CD8-positive, alpha-beta memory T cell (primary cell): ENCODE measurements around the gene NCS1. TPM values are rescaled to one million over a fixed set of nuclear protein-coding genes. Genes with fewer than 3 reads are reported as not detected.
A peak's percentile ranks its signal among the peaks of the same experiment; 100 is the strongest.

ENCODE experiments used
- CTCF ChIA-PET: fragments of 350-600 bp; sonication (Branson Sonifier 250); formaldehyde crosslinking; loops from one replicate; lab custom pipeline; 2021; ENCODE audit warnings: antibody characterized with exemption; lab: Charles Lee
- POLR2A ChIA-PET: fragments of 350-600 bp; sonication (Branson Sonifier 250); formaldehyde crosslinking; loops from one replicate; lab custom pipeline; 2021; ENCODE audit warnings: antibody characterized with exemption; lab: Charles Lee
- DNase-seq, 5 donors: peaks; one replicate each; pipeline versions ENCODE4 v3.0.0 to v3.0.0-alpha.2; 2020 to 2022; ENCODE audit warnings: mixed read lengths in 1 of 5
- H3K27ac ChIP-seq: one replicate; pipeline ENCODE4 v1.7.0; 2013; ENCODE audit warnings: low read depth, mild to moderate bottlenecking, low read length, moderate library complexity
- H3K27me3 ChIP-seq: 2 replicates; pipeline ENCODE4 v1.7.0; 2013; ENCODE audit warnings: low read length, mild to moderate bottlenecking; ENCODE audit not compliant: insufficient read depth, poor library complexity, severe bottlenecking
- H3K36me3 ChIP-seq: 2 replicates; pipeline ENCODE4 v1.7.0; 2013; ENCODE audit warnings: mild to moderate bottlenecking, low read length, moderate library complexity; ENCODE audit not compliant: insufficient read depth
- H3K4me1 ChIP-seq: 2 replicates; pipeline ENCODE4 v1.7.0; 2013; ENCODE audit warnings: mild to moderate bottlenecking, low read length, moderate library complexity; ENCODE audit not compliant: insufficient read depth
- H3K4me3 ChIP-seq: 2 replicates; pipeline ENCODE4 v1.7.0; 2013; ENCODE audit warnings: mild to moderate bottlenecking, low read length
- H3K9me3 ChIP-seq: 2 replicates; pipeline ENCODE4 v1.7.0; 2013; ENCODE audit warnings: mild to moderate bottlenecking, low read length
- H3K27ac Mint-ChIP-seq, 8 donors: one replicate each; pipeline ENCODE4 v1.8.0; 2020 to 2021; ENCODE audit warnings: mixed read lengths in 8 of 8, mild to moderate bottlenecking in 6 of 8, inconsistent platforms in 3 of 8, moderate library complexity in 3 of 8
- H3K27me3 Mint-ChIP-seq, 2 donors: one replicate each; pipeline ENCODE4 v1.8.0; 2020 to 2021; ENCODE audit warnings: mixed read lengths in 2 of 2, mild to moderate bottlenecking in 1 of 2, moderate library complexity in 1 of 2
- H3K36me3 Mint-ChIP-seq, 3 donors: one replicate each; pipeline ENCODE4 v1.8.0; 2020 to 2021; ENCODE audit warnings: mixed read lengths in 3 of 3, inconsistent platforms in 1 of 3, mild to moderate bottlenecking in 1 of 3
- H3K4me1 Mint-ChIP-seq, 3 donors: one replicate each; pipeline ENCODE4 v1.8.0; 2020 to 2021; ENCODE audit warnings: mixed read lengths in 3 of 3, inconsistent platforms in 1 of 3, mild to moderate bottlenecking in 1 of 3
- H3K4me3 Mint-ChIP-seq, 7 donors: one replicate each; pipeline ENCODE4 v1.8.0; 2020 to 2021; ENCODE audit warnings: mixed read lengths in 7 of 7, mild to moderate bottlenecking in 6 of 7, moderate library complexity in 4 of 7, inconsistent platforms in 2 of 7
- H3K9me3 Mint-ChIP-seq, 5 donors: one replicate each; pipeline ENCODE4 v1.8.0; 2020 to 2022; ENCODE audit warnings: mixed read lengths in 5 of 5, mild to moderate bottlenecking in 3 of 5, moderate library complexity in 2 of 5, inconsistent platforms in 1 of 5
- polyA plus RNA-seq: library from polyadenylated mRNA; unstranded; fragments of 300-500 nt; fragmentation: Illumina TruSeq; gene quantifications from one replicate; pipeline ENCODE4 v1.2.3, GENCODE V29; 2021
- total RNA-seq, 2 experiments: library from RNA; stranded (reverse); gene quantifications; one replicate each; pipeline ENCODE4 v1.2.3, GENCODE V29; 2021

The NCS1 gene
- total and polyA plus RNA-seq, 3 experiments from 2014 or later = 0.54 to 24.3 (median 23.6) TPM

DNA sequence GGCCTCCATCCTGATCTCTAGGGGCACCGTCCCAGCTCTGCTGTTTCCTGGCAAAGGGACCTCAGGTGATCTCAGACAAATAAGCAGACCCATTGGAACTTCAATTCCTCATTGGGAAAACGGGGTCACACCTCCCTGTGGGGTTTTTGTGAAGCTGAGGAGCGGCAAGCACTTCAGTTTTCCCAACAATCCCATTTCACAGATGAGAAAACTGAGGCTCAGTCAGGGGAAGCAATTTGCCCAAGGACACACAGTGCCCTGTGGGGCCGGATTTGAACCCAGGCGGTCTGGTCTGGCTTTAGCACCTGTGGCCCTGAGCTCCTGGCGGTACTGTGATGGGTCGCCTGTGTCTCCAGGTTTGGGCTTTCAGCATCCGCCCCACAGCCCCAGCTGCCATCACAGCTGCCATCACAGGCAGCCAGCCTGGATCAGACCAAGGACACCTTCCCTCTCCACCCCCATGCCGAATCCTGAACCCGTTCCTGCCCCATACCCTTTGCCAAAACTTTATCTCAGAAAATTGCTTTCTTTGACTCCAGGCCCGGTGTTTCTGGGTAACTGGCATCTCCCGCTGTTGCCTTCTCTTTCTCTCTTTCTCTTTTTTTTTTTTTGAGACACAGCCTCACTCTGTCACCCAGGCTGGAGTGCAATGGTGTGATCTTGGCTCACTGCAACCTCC, 26.4 kb downstream of the NCS1 start:
- Mint-ChIP-seq H3K9me3 (no peaks in the 10 kb centered on the region), H3K27me3 (peaks cover 0 to 3% of the 10 kb centered on the region in 2 donors), H3K27ac (peak overlapping the region in 2 of 8 donors; percentile 36 to 92), H3K36me3 (no peaks in the 10 kb centered on the region), H3K4me3 (no peak overlapping the region), H3K4me1 (peaks cover 0 to 1% (median 0%) of the 10 kb centered on the region in 3 donors)
- CTCF ChIA-PET = no interaction called here
- POLR2A ChIA-PET = no interaction called here
- H3K27me3 ChIP-seq = no peaks in the 10 kb centered on the region
- H3K27ac ChIP-seq = no peak overlapping the region
- H3K36me3 ChIP-seq = no peaks in the 10 kb centered on the region
- H3K4me1 ChIP-seq = no peaks in the 10 kb centered on the region
- no peak for DNase-seq
- no peaks in the 10 kb centered on the region for H3K9me3 ChIP-seq
- no peak overlapping the region for H3K4me3 ChIP-seq

DNA sequence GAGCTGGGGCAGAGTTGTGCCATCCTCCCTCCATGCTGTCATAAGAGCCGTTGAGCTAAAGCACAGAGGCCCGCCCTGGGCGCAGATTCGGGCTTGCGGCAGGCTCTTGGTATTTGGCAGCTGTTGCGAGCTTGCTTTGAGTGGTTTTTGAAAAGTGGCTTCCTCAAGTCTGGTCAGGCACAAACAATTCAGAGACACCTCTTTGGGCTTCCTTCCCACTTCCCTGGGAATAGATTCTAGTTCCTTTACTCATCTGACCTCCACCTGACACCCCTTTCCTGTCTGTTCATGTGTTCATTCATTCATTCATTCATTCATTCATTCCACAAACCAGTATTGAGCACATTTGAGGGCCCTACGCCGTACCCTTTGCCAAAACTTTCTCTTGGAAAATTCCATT, 27.4 kb downstream of the NCS1 start:
- Histone ChIP-seq H3K27ac (no peak overlapping the region), H3K9me3 (no peaks in the 10 kb centered on the region), H3K4me3 (no peak overlapping the region), H3K4me1 (no peaks in the 10 kb centered on the region), H3K36me3 (no peaks in the 10 kb centered on the region), H3K27me3 (no peaks in the 10 kb centered on the region)
- no peak for DNase-seq
- POLR2A ChIA-PET = no interaction called here
- Mint-ChIP-seq H3K4me1 (no peaks in the 10 kb centered on the region), H3K27ac (peak overlapping the region in 3 of 8 donors; percentile 43 to 55 (median 54)), H3K9me3 (no peaks in the 10 kb centered on the region), H3K27me3 (peaks cover 0 to 3% of the 10 kb centered on the region in 2 donors), H3K36me3 (no peaks in the 10 kb centered on the region), H3K4me3 (no peak overlapping the region)
- CTCF ChIA-PET = no interaction called here

DNA sequence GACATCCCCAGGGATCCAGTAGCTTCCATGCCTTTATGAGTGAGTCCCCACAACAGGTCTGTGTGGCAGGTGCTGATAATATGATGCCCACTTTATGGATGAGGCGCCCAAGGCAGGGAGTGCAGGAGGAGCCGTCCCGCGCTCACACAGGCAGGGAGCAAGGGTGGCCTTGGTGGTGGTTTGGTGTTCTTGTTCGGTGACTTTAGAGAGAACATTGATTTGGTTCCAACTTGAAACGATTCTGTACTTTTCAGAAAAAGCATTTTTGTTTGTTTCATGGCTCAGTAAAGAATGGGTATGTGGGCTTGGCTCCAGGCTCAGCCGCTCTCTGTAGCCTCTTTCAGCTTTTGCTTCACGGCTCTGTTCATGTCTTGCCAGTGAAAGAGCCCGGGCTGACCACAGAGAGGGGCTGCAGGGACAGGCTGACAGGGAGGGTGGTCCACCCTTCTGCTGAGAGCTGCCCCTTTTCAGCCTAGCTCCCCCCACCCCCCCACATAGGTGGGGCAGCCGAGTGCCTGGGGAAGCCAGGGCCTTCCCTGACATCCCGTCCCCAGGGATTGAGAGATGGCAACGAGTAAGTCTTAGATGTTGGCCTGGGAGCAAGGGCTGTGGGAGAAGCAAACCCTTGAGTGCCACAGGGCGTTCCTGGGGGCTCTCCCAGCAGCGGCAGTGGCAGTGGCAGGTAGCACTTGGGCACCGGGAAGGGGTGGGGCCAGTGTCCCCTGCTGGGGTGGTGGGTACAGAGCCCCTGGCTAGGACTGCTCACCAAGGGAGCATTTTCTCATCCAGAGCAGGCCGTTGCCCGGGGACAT, 28.0 kb downstream of the NCS1 start:
- Histone ChIP-seq H3K4me1 (no peaks in the 10 kb centered on the region), H3K9me3 (no peaks in the 10 kb centered on the region), H3K27me3 (no peaks in the 10 kb centered on the region), H3K36me3 (no peaks in the 10 kb centered on the region), H3K4me3 (no peak overlapping the region), H3K27ac (no peak overlapping the region)
- Mint-ChIP-seq H3K9me3 (no peaks in the 10 kb centered on the region), H3K27me3 (peaks cover 0 to 3% of the 10 kb centered on the region in 2 donors), H3K36me3 (no peaks in the 10 kb centered on the region), H3K4me1 (no peaks in the 10 kb centered on the region), H3K4me3 (no peak overlapping the region), H3K27ac (peak overlapping the region in 2 of 8 donors; percentile 54 to 55)
- CTCF ChIA-PET = no interaction called here
- POLR2A ChIA-PET = no interaction called here
- DNase-seq = no peak

DNA sequence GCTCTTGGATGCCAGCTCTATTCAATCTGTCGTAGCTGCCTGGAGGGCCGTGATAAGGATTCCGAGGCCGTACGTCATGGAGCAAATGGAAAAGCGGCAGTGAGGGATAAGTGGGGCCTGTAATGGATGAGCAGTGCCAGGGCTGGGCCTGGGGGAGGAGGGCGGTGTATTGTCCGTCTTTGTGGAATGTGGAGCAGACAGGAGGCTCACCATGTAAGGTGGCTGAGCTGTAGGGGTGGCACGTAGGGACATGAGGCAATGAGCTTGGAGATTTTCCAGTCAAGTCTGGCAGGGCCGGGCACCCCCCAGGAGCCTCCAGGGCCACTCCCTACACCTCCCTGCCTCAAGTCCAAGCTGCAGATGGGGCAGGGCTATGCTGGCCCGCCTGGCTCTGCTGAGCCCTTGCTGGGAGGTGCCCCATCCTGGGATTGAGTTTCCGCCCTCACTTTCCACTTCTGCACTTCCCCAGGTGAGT, 29.2 kb downstream of the NCS1 start:
- H3K4me3 ChIP-seq = no peak overlapping the region
- Mint-ChIP-seq H3K9me3 (no peaks in the 10 kb centered on the region), H3K4me3 (no peak overlapping the region), H3K27me3 (peaks cover 0 to 3% of the 10 kb centered on the region in 2 donors), H3K4me1 (no peaks in the 10 kb centered on the region), H3K27ac (peak overlapping the region in 2 of 8 donors; percentile 76 to 93), H3K36me3 (no peaks in the 10 kb centered on the region)
- ChIA-PET CTCF (no interaction called here), POLR2A (no interaction called here)
- H3K27ac ChIP-seq = no peak overlapping the region
- H3K27me3 ChIP-seq = no peaks in the 10 kb centered on the region
- H3K4me1 ChIP-seq = no peaks in the 10 kb centered on the region
- H3K36me3 ChIP-seq = no peaks in the 10 kb centered on the region
- DNase-seq = no peak
- no peaks in the 10 kb centered on the region for H3K9me3 ChIP-seq

DNA sequence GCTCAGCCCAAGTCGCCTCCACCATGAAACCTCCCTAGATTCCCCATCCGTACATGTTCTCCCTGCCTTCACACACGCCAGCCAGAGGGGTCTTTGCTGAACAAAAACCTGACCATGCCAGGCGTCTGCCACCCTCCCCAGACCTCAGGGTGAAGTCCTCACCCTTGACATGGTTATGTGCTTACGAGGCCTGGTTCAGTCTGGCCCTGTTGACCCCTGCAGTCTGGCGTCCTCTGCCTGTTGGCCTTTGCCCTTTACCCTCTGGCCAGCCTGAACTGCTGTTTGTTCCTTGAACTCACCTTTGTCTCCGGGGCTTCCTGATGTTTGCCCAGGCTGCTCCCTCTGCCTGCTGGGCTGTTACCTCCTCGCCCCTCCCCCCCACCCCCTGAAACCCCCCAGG, 29.8 kb downstream of the NCS1 start:
- Histone ChIP-seq H3K4me3 (no peak overlapping the region), H3K36me3 (no peaks in the 10 kb centered on the region), H3K27me3 (no peaks in the 10 kb centered on the region), H3K27ac (no peak overlapping the region), H3K9me3 (no peaks in the 10 kb centered on the region), H3K4me1 (no peaks in the 10 kb centered on the region)
- Mint-ChIP-seq H3K36me3 (no peaks in the 10 kb centered on the region), H3K27me3 (peaks cover 0 to 3% of the 10 kb centered on the region in 2 donors), H3K4me1 (no peaks in the 10 kb centered on the region), H3K4me3 (no peak overlapping the region), H3K27ac (no peak overlapping the region), H3K9me3 (no peaks in the 10 kb centered on the region)
- CTCF ChIA-PET = no interaction called here
- no peak for DNase-seq
- POLR2A ChIA-PET = no interaction called here

DNA sequence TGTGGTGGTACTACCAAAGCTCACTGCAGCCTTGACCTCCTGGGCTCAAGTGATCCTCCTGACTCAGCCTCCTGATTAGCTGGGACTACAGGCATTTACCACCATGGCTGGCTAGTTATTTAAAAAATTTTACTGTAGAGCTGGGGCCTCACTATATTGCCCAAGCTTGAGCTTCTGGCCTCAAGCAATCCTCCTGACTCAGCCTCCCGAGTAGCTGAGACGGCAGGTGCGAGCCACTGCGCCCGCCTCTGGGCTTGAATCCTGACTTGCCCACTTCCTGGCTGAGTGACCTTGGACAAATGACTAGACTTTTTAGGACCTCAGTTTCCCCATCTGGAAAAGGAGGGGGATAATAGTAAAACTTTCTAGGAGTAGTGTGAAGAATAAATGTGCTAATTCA, 32.1 kb downstream of the NCS1 start:
- Mint-ChIP-seq H3K4me1 (no peaks in the 10 kb centered on the region), H3K9me3 (no peaks in the 10 kb centered on the region), H3K36me3 (no peaks in the 10 kb centered on the region), H3K27ac (no peak overlapping the region), H3K4me3 (no peak overlapping the region), H3K27me3 (peaks cover 3 to 4% of the 10 kb centered on the region in 2 donors)
- H3K9me3 ChIP-seq = no peaks in the 10 kb centered on the region
- H3K4me3 ChIP-seq = no peak overlapping the region
- H3K27ac ChIP-seq = no peak overlapping the region
- H3K27me3 ChIP-seq = no peaks in the 10 kb centered on the region
- no peak for DNase-seq
- H3K4me1 ChIP-seq = no peaks in the 10 kb centered on the region
- ChIA-PET POLR2A (no interaction called here), CTCF (no interaction called here)
- no peaks in the 10 kb centered on the region for H3K36me3 ChIP-seq

DNA sequence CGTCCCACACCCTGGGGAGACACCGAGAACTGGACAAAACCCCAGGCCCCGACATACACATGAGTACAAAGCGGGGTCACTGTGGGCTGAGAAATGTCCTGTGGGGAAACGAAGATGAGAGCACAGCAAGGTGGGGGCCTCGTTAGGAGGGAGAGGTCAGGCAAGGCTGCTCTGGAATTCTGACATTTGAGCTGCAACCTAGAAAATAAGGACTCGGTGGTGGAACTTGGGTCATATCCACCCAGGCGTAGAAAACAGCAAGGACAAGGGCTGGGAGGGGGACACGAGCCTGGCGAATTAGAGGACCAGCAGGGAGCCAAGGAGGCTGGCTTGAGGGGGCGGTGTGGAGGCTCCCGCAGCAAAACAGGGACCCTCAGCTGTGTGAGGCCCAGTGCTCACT, 32.8 kb downstream of the NCS1 start:
- no peaks in the 10 kb centered on the region for H3K4me1 Mint-ChIP-seq
- Histone ChIP-seq H3K9me3 (no peaks in the 10 kb centered on the region), H3K27ac (no peak overlapping the region), H3K4me1 (no peaks in the 10 kb centered on the region), H3K36me3 (no peaks in the 10 kb centered on the region), H3K27me3 (no peaks in the 10 kb centered on the region), H3K4me3 (no peak overlapping the region)
- no peak overlapping the region for H3K4me3 Mint-ChIP-seq
- H3K9me3 Mint-ChIP-seq = no peaks in the 10 kb centered on the region
- POLR2A ChIA-PET = interaction anchor here (0.6 to 0.7 kb wide), 2 partner anchors 62 to 84 kb away, joined by 4 to 5 read pairs; no protein-coding TSS in a partner anchor
- peaks cover 3 to 10% of the 10 kb centered on the region in 2 donors for H3K27me3 Mint-ChIP-seq
- H3K27ac Mint-ChIP-seq = no peak overlapping the region
- CTCF ChIA-PET = no interaction called here
- no peaks in the 10 kb centered on the region for H3K36me3 Mint-ChIP-seq
- DNase-seq = no peak

DNA sequence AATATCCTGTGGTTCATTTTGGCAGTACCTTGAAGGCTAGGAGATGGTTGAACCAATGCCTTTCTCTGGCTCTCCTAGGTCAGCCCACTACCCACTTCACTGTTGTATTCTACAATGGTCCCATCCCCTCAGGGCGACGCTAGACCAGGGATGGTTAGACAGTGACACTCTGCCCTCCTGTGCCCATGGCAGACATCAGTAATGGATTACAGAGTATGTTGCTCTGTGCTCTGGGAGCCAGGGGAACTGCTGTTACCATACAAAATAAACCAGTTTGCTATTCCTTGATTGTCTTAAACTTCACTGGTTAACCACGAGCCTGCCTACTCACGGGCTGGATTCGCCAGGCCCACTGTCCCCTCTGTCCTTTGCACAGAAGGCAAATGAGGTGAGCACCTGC, 33.7 kb downstream of the NCS1 start:
- CTCF ChIA-PET = interaction anchor here (1.3 kb wide), 1 partner anchor 9 kb away, joined by 3 read pairs; no protein-coding TSS in a partner anchor
- Mint-ChIP-seq H3K9me3 (no peaks in the 10 kb centered on the region), H3K27me3 (peaks cover 3 to 11% of the 10 kb centered on the region in 2 donors), H3K4me3 (no peak overlapping the region), H3K27ac (peak overlapping the region in 1 of 8 donors; percentile 72), H3K36me3 (no peaks in the 10 kb centered on the region), H3K4me1 (no peaks in the 10 kb centered on the region)
- DNase-seq = no peak
- H3K27me3 ChIP-seq = no peaks in the 10 kb centered on the region
- no peaks in the 10 kb centered on the region for H3K36me3 ChIP-seq
- POLR2A ChIA-PET = interaction anchor here (0.6 kb wide), 1 partner anchor 61 kb away, joined by 4 read pairs; no protein-coding TSS in a partner anchor
- H3K4me1 ChIP-seq = no peaks in the 10 kb centered on the region
- no peak overlapping the region for H3K4me3 ChIP-seq
- H3K9me3 ChIP-seq = no peaks in the 10 kb centered on the region
- no peak overlapping the region for H3K27ac ChIP-seq
